Sigmoid colon (tissue), 7 donors: ENCODE results near the gene ENDOV. TPM values are rescaled to one million over a fixed set of nuclear protein-coding genes. Genes with fewer than 3 reads are reported as not detected.

Experiments used
- DNase-seq: peaks from one replicate; pipeline ENCODE4 v3.0.0-alpha.2; 2019
- H3K27ac ChIP-seq, 4 donors: fragments of 200-600 bp; sonication (generic); one replicate each; pipeline ENCODE4 v1.5.1; 2016 to 2019; ENCODE audit warnings: mild to moderate bottlenecking in 1 of 4
- H3K27me3 ChIP-seq, 3 donors: fragments of 200-600 bp; sonication (generic); one replicate each; pipeline ENCODE4 v1.5.1; 2019; ENCODE audit warnings: mild to moderate bottlenecking in 1 of 3
- H3K36me3 ChIP-seq, 4 donors: fragments of 200-600 bp; sonication (generic); one replicate each; pipeline ENCODE4 v1.5.1; 2016 to 2019
- H3K4me1 ChIP-seq, 4 donors: fragments of 200-600 bp; sonication (generic); one replicate each; pipeline ENCODE4 v1.5.1; 2017 to 2019
- H3K4me3 ChIP-seq, 4 donors: fragments of 200-600 bp; sonication (generic); one replicate each; pipeline ENCODE4 v1.5.1; 2017 to 2019; ENCODE audit warnings: mild to moderate bottlenecking in 2 of 4, moderate library complexity in 1 of 4
- H3K9me3 ChIP-seq, 4 donors: fragments of 200-600 bp in 3 of 4; sonication (generic) in 3 of 4; one replicate each; pipeline versions ENCODE4 v1.5.1 to v1.6.1; 2013 to 2019
- EP300 ChIP-seq, 4 donors: sonication (generic); formaldehyde crosslinking; IDR thresholded peaks; one replicate each; pipeline ENCODE4 v1.6.1; 2017; ENCODE audit warnings: antibody characterized with exemption in 4 of 4
- POLR2A ChIP-seq, 2 donors: fragments of 450-650 bp; IDR thresholded peaks; one replicate each; pipeline ENCODE4 v1.6.1; 2016; ENCODE audit warnings: antibody characterized with exemption in 2 of 2, mild to moderate bottlenecking in 2 of 2, moderate library complexity in 2 of 2
- POLR2AphosphoS5 ChIP-seq, 4 donors: sonication (generic); formaldehyde crosslinking; IDR thresholded peaks; one replicate each; pipeline ENCODE4 v1.6.1; 2017; ENCODE audit warnings: antibody characterized with exemption in 4 of 4
- WGBS, 2 donors: extraction: QIAGEN DNeasy Blood & Tissue Kit; methylation state at CpG; one replicate each; pipeline ENCODE4 v1.1.7; 2013; 5-methylcytosine and 5-hydroxymethylcytosine counted together
- intact Hi-C: fragments of 100-400 bp; cut with DNase I; formaldehyde crosslinking; loops from one replicate; pipeline ENCODE4 v1.15.1; 2023
- polyA plus RNA-seq, 3 donors: library from polyadenylated mRNA; stranded (reverse); fragments of 200-250 nt; gene quantifications; one replicate each; pipeline ENCODE4 v1.2.3, GENCODE V29; 2013
- total RNA-seq, 4 donors: library from RNA; depleted of rRNA; stranded (reverse); fragments of >200 nt; gene quantifications; one replicate each; pipeline ENCODE4 v1.1.0, GENCODE V29; 2016
- TF ChIP-seq, protein P1 (sequence below), 4 experiments: fragments of 450-650 bp in 3 of 4; fragments of 200-600 bp in 1 of 4; IDR thresholded peaks; one replicate each; pipeline ENCODE4 v1.5.1; 2016 to 2019; ENCODE audit warnings: antibody characterized with exemption in 4 of 4, mild to moderate bottlenecking in 3 of 4, moderate library complexity in 2 of 4
- donor health status: healthy with polysubstance abuse.
- donor health status: Bipolar disorder and iron deficiency.
- donor health status: healthy.

Gene ENDOV
- total and polyA plus RNA-seq, 7 donors, result 9.5 to 23.5 (median 17.4) TPM

- H3K4me1 ChIP-seq, result peaks cover 0 to 10% (median 9%) of the 10 kb centered on the region in 4 donors
- H3K36me3 ChIP-seq, result peaks cover 0 to 26% (median 3%) of the 10 kb centered on the region in 4 donors
- no peaks in the 10 kb centered on the region for H3K9me3 ChIP-seq
- H3K27ac ChIP-seq, result no peak overlapping the region
- 90 to 92% methylated on average over 9 of the region's 9 CpGs for WGBS, 2 donors
- no peaks in the 10 kb centered on the region for H3K27me3 ChIP-seq
- DNase-seq, result no peak
- H3K4me3 ChIP-seq, result no peak overlapping the region
- TF ChIP-seq EP300 (IDR thresholded peaks at IDR 0.05) (no peak), POLR2AphosphoS5 (IDR thresholded peaks at IDR 0.05) (no peak), POLR2A (IDR thresholded peaks at IDR 0.05) (no peak)
- TF ChIP-seq, protein P1, sequence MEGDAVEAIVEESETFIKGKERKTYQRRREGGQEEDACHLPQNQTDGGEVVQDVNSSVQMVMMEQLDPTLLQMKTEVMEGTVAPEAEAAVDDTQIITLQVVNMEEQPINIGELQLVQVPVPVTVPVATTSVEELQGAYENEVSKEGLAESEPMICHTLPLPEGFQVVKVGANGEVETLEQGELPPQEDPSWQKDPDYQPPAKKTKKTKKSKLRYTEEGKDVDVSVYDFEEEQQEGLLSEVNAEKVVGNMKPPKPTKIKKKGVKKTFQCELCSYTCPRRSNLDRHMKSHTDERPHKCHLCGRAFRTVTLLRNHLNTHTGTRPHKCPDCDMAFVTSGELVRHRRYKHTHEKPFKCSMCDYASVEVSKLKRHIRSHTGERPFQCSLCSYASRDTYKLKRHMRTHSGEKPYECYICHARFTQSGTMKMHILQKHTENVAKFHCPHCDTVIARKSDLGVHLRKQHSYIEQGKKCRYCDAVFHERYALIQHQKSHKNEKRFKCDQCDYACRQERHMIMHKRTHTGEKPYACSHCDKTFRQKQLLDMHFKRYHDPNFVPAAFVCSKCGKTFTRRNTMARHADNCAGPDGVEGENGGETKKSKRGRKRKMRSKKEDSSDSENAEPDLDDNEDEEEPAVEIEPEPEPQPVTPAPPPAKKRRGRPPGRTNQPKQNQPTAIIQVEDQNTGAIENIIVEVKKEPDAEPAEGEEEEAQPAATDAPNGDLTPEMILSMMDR (IDR thresholded peaks at IDR 0.05), result no peak
- intact Hi-C loops, result loop anchor here (2.0 kb wide), 2 partner anchors 53 to 435 kb away; no protein-coding TSS in a partner anchor
These were observed 11.0 kb downstream of the ENDOV start for GRCh38 chr17:80425835-80426426.

DNA sequence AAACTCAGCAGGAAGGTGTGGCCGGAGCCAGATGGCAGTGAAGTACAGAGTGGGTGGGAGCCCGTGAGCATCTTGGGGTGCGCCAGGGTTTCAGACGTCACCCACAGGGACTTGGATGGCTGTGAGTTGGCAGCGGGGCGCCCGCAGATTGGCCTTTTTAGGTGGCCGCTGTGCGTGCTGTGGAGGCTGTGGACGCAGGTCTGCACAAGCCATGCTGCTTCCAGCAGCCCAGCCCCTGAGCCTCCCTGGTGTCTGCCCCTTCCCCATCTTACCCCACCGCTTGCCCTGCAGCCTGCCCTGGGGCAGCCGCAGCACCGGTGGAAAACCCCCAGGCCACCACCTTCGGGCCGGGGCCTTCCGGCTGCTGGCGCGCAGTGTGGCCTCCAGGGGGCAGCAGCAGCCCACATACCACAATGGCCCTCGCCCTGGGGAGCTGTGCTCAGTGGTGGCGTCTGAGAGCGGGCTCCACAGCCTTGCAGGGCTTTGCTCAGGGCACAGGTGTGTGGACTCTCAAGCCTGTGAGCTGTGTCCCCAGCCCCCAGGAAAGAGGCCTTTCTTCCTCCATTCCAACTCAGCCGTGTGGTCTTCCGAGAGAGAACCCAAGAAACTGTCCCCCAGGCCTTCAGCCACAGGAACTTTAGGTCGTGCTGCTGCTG, 11.8 kb downstream of the ENDOV start:
- no peaks in the 10 kb centered on the region for H3K27me3 ChIP-seq
- no peak overlapping the region for H3K27ac ChIP-seq
- peaks cover 0 to 26% (median 3%) of the 10 kb centered on the region in 4 donors for H3K36me3 ChIP-seq
- WGBS, 2 donors, result 38 to 43% methylated on average over 24 of the region's 24 CpGs
- peak; percentile 79 for DNase-seq
- peaks cover 0 to 10% (median 9%) of the 10 kb centered on the region in 4 donors for H3K4me1 ChIP-seq
- intact Hi-C loops, result loop anchor here (1.0 to 2.0 kb wide), 4 partner anchors 52 to 555 kb away; no protein-coding TSS in a partner anchor
- TF ChIP-seq, protein P1 (IDR thresholded peaks at IDR 0.05), result peak; percentile 93 to 98 (median 96)
- TF ChIP-seq POLR2AphosphoS5 (IDR thresholded peaks at IDR 0.05) (no peak), POLR2A (IDR thresholded peaks at IDR 0.05) (no peak), EP300 (IDR thresholded peaks at IDR 0.05) (no peak)
- H3K4me3 ChIP-seq, result no peak overlapping the region
- no peaks in the 10 kb centered on the region for H3K9me3 ChIP-seq

GRCh38 chr17:80427366-80428282, 12.7 kb downstream of the ENDOV start:
- intact Hi-C loops, result loop anchor here (1.0 to 2.0 kb wide), 4 partner anchors 51 to 554 kb away; no protein-coding TSS in a partner anchor
- WGBS, 2 donors, result 91% methylated on average over 27 of the region's 27 CpGs

DNA sequence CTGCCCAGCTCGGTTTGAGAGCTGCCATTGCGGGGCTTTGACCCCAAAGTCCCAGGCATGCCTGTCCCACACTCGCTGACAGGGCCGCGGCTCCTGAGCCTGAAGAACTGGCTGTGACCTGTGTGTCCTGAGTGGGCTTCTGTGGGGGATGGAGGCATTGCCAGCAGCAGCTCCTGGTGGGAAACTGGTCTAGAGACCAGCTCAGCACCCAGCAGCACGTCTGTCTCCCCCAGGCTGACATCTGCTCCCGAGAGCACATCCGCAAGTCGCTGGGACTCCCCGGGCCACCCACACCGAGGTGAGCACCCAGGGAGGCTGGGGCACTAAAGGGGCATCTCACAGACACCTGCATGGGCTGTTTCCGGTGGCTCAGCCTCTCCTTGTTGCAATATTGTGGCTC, 13.4 kb downstream of the ENDOV start:
- no peaks in the 10 kb centered on the region for H3K27me3 ChIP-seq
- no peak overlapping the region for H3K27ac ChIP-seq
- peaks cover 0 to 26% (median 3%) of the 10 kb centered on the region in 4 donors for H3K36me3 ChIP-seq
- no peak overlapping the region for H3K4me3 ChIP-seq
- H3K9me3 ChIP-seq, result no peaks in the 10 kb centered on the region
- WGBS, 2 donors, result 91% methylated on average over 12 of the region's 12 CpGs
- TF ChIP-seq POLR2A (IDR thresholded peaks at IDR 0.05) (no peak), POLR2AphosphoS5 (IDR thresholded peaks at IDR 0.05) (no peak), EP300 (IDR thresholded peaks at IDR 0.05) (no peak)
- TF ChIP-seq, protein P1 (IDR thresholded peaks at IDR 0.05), result no peak
- DNase-seq, result no peak
- intact Hi-C loops, result no loop called here
- H3K4me1 ChIP-seq, result peaks cover 0 to 10% (median 9%) of the 10 kb centered on the region in 4 donors

More at GRCh38 chr17:80427366-80428282, 12.7 kb downstream of the ENDOV start:
- Histone ChIP-seq H3K9me3 (no peaks in the 10 kb centered on the region), H3K4me3 (no peak overlapping the region), H3K36me3 (peaks cover 0 to 26% (median 3%) of the 10 kb centered on the region in 4 donors), H3K4me1 (peaks cover 0 to 10% (median 9%) of the 10 kb centered on the region in 4 donors), H3K27me3 (no peaks in the 10 kb centered on the region), H3K27ac (no peak overlapping the region)
- no peak for DNase-seq
- no peak for TF ChIP-seq EP300 (IDR thresholded peaks at IDR 0.05)
